ENCODE measurements around the gene L1CAM.
A peak's percentile ranks its signal among the peaks of the same experiment; 100 is the strongest.

Gene L1CAM

GRCh38 chrX:153927922-153928760 lies 42.2 kb upstream of the L1CAM start:
- H3K36me3 ChIP-seq (ENCODE audit: control insufficient read depth in 2 of 2, insufficient read depth in 1 of 2, low read length in 2 of 2), result peaks cover 19 to 42% of the 10 kb centered on the region in 2 experiments
- peak overlapping the region; percentile 66 for H3K4me3 ChIP-seq (ENCODE audit: low read depth, low read length)
- ChIA-PET POLR2A (interaction anchor here (0.6 to 4.2 kb wide), 34 partner anchors 9 to 457 kb away, joined by 3 to 67 read pairs (median 5); partner anchors contain the start of genes HCFC1, IDH3G, L1CAM and RENBP), CTCF (interaction anchor here (0.6 to 14.7 kb wide), 10 partner anchors 12 to 218 kb away, joined by 3 to 267 read pairs (median 3); partner anchors contain the start of genes PLXNB3 and RENBP)
- H3K27ac ChIP-seq (ENCODE audit: extremely low read depth, low read depth, low read length), result peak overlapping the region; percentile 95
- H3K4me1 ChIP-seq (ENCODE audit: control insufficient read depth, insufficient read depth, low read length), result peaks cover 10% of the 10 kb centered on the region
- no peaks in the 10 kb centered on the region for H3K9me3 ChIP-seq (ENCODE audit: control insufficient read depth, insufficient read depth, low read depth, low read length)
- TF ChIP-seq, protein P1, sequence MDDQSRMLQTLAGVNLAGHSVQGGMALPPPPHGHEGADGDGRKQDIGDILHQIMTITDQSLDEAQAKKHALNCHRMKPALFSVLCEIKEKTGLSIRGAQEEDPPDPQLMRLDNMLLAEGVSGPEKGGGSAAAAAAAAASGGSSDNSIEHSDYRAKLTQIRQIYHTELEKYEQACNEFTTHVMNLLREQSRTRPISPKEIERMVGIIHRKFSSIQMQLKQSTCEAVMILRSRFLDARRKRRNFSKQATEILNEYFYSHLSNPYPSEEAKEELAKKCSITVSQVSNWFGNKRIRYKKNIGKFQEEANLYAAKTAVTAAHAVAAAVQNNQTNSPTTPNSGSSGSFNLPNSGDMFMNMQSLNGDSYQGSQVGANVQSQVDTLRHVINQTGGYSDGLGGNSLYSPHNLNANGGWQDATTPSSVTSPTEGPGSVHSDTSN (CRISPR knock-in tag; IDR thresholded peaks at IDR 0.05), result peak; percentile 97
- TF ChIP-seq ZNF2 (tag by site-specific recombination; IDR thresholded peaks at IDR 0.05) (0 out of 2 replicates have a peak, but pooled peaks have one; percentile 24), SP3 (tag by site-specific recombination; IDR thresholded peaks at IDR 0.05) (peak; percentile 97), ZNF629 (tag by site-specific recombination; IDR thresholded peaks at IDR 0.05) (peak; percentile 20; the same call in 1 of the 2 replicates), SP2 (tag by site-specific recombination; IDR thresholded peaks at IDR 0.05) (peak; percentile 100), KLF10 (tag by site-specific recombination; IDR thresholded peaks at IDR 0.05) (peak; percentile 95), ZBTB8A (tag by site-specific recombination; IDR thresholded peaks at IDR 0.05) (peak; percentile 97), GLIS1 (tag by site-specific recombination; IDR thresholded peaks at IDR 0.05) (peak; percentile 51), SP7 (tag by site-specific recombination; IDR thresholded peaks at IDR 0.05) (peak; percentile 55; the same call in 1 of the 2 replicates), ZNF423 (tag by site-specific recombination; IDR thresholded peaks at IDR 0.05) (peak; percentile 46; the same call in 1 of the 2 replicates), GLIS2 (tag by site-specific recombination; IDR thresholded peaks at IDR 0.05) (peak; percentile 72; the same call in 1 of the 2 replicates), ZNF274 (IDR thresholded peaks at IDR 0.05; ENCODE audit: low read length) (no peak), ZNF274 (tag by site-specific recombination; IDR thresholded peaks at IDR 0.05; ENCODE audit: borderline replicate concordance) (no peak), ZNF645 (tag by site-specific recombination; IDR thresholded peaks at IDR 0.05) (no peak), ZNF768 (tag by site-specific recombination; IDR thresholded peaks at IDR 0.05) (no peak; the same call in 1 of the 2 replicates), ZSCAN18 (tag by site-specific recombination; IDR thresholded peaks at IDR 0.05) (no peak), IKZF3 (tag by site-specific recombination; IDR thresholded peaks at IDR 0.05) (peak; percentile 72), ZNF518A (tag by site-specific recombination; conservative IDR thresholded peaks at IDR 0.05; ENCODE audit: low read depth) (peak; percentile 10; the same call in 1 of the 2 replicates), ZNF624 (tag by site-specific recombination; IDR thresholded peaks at IDR 0.05) (no peak)
- TF ChIP-seq, protein P2, sequence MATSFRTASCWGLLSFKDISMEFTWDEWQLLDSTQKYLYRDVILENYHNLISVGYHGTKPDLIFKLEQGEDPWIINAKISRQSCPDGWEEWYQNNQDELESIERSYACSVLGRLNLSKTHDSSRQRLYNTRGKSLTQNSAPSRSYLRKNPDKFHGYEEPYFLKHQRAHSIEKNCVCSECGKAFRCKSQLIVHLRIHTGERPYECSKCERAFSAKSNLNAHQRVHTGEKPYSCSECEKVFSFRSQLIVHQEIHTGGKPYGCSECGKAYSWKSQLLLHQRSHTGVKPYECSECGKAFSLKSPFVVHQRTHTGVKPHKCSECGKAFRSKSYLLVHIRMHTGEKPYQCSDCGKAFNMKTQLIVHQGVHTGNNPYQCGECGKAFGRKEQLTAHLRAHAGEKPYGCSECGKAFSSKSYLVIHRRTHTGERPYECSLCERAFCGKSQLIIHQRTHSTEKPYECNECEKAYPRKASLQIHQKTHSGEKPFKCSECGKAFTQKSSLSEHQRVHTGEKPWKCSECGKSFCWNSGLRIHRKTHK (tag by site-specific recombination; IDR thresholded peaks at IDR 0.05), result no peak
- TF ChIP-seq, protein P3, sequence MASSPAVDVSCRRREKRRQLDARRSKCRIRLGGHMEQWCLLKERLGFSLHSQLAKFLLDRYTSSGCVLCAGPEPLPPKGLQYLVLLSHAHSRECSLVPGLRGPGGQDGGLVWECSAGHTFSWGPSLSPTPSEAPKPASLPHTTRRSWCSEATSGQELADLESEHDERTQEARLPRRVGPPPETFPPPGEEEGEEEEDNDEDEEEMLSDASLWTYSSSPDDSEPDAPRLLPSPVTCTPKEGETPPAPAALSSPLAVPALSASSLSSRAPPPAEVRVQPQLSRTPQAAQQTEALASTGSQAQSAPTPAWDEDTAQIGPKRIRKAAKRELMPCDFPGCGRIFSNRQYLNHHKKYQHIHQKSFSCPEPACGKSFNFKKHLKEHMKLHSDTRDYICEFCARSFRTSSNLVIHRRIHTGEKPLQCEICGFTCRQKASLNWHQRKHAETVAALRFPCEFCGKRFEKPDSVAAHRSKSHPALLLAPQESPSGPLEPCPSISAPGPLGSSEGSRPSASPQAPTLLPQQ (tag by site-specific recombination; IDR thresholded peaks at IDR 0.05), result peak; percentile 56
- TF ChIP-seq, protein P4, sequence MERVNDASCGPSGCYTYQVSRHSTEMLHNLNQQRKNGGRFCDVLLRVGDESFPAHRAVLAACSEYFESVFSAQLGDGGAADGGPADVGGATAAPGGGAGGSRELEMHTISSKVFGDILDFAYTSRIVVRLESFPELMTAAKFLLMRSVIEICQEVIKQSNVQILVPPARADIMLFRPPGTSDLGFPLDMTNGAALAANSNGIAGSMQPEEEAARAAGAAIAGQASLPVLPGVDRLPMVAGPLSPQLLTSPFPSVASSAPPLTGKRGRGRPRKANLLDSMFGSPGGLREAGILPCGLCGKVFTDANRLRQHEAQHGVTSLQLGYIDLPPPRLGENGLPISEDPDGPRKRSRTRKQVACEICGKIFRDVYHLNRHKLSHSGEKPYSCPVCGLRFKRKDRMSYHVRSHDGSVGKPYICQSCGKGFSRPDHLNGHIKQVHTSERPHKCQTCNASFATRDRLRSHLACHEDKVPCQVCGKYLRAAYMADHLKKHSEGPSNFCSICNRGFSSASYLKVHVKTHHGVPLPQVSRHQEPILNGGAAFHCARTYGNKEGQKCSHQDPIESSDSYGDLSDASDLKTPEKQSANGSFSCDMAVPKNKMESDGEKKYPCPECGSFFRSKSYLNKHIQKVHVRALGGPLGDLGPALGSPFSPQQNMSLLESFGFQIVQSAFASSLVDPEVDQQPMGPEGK (tag by site-specific recombination; IDR thresholded peaks at IDR 0.05), result peak; percentile 28

All from HEK293 (cell line).